ENCODE measurements around the gene GPBP1L1. TPM values are rescaled to one million over a fixed set of nuclear protein-coding genes. Genes with fewer than 3 reads are reported as not detected.

Gene GPBP1L1
- total and polyA plus RNA-seq, 9 of the 15 experiments (the other 6 are each of a cell fraction or from before 2014, with no cell fraction given): 86.0 to 216 (median 138) TPM

DNA sequence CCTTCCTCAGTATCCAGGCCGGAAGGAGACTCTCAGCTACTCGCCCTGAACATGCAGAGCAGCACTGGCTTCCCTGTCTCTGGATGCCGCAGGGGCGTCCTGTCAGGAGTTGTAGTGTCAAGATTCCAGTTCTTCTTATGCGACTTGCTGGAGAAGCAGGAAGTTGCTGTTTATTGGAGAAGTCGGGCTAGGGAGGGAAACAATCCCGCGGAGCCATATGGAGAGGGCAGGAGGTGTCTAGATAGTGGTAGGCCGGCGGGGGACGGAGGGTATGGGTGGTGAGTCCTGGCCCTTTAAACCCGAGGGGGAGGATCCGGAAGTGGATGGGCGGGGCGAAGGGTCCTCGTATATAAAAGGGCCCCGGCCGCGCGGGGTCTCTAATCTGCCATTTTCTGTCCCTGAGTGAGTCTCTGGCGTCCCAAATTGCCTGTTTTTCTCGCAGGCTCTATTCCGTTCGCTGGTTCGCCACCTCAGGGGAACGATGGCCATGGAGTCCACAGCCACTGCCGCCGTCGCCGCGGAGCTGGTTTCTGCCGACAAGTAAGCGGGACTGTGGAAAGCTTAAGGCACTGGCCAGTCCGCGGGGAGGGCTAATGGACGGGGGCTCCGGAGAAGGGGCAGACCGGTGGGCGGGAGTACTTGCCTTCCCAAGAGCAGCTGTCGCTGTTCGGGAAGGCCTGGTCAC lies 102.5 kb downstream of the GPBP1L1 start, which contains the start of gene NASP (continued):
- TF ChIP-seq ZNF507 (tag; conservative IDR thresholded peaks at IDR 0.05) (no peak), ZNF707 (CRISPR knock-in tag; conservative IDR thresholded peaks at IDR 0.05) (no peak)
- TF ChIP-seq, protein P1, sequence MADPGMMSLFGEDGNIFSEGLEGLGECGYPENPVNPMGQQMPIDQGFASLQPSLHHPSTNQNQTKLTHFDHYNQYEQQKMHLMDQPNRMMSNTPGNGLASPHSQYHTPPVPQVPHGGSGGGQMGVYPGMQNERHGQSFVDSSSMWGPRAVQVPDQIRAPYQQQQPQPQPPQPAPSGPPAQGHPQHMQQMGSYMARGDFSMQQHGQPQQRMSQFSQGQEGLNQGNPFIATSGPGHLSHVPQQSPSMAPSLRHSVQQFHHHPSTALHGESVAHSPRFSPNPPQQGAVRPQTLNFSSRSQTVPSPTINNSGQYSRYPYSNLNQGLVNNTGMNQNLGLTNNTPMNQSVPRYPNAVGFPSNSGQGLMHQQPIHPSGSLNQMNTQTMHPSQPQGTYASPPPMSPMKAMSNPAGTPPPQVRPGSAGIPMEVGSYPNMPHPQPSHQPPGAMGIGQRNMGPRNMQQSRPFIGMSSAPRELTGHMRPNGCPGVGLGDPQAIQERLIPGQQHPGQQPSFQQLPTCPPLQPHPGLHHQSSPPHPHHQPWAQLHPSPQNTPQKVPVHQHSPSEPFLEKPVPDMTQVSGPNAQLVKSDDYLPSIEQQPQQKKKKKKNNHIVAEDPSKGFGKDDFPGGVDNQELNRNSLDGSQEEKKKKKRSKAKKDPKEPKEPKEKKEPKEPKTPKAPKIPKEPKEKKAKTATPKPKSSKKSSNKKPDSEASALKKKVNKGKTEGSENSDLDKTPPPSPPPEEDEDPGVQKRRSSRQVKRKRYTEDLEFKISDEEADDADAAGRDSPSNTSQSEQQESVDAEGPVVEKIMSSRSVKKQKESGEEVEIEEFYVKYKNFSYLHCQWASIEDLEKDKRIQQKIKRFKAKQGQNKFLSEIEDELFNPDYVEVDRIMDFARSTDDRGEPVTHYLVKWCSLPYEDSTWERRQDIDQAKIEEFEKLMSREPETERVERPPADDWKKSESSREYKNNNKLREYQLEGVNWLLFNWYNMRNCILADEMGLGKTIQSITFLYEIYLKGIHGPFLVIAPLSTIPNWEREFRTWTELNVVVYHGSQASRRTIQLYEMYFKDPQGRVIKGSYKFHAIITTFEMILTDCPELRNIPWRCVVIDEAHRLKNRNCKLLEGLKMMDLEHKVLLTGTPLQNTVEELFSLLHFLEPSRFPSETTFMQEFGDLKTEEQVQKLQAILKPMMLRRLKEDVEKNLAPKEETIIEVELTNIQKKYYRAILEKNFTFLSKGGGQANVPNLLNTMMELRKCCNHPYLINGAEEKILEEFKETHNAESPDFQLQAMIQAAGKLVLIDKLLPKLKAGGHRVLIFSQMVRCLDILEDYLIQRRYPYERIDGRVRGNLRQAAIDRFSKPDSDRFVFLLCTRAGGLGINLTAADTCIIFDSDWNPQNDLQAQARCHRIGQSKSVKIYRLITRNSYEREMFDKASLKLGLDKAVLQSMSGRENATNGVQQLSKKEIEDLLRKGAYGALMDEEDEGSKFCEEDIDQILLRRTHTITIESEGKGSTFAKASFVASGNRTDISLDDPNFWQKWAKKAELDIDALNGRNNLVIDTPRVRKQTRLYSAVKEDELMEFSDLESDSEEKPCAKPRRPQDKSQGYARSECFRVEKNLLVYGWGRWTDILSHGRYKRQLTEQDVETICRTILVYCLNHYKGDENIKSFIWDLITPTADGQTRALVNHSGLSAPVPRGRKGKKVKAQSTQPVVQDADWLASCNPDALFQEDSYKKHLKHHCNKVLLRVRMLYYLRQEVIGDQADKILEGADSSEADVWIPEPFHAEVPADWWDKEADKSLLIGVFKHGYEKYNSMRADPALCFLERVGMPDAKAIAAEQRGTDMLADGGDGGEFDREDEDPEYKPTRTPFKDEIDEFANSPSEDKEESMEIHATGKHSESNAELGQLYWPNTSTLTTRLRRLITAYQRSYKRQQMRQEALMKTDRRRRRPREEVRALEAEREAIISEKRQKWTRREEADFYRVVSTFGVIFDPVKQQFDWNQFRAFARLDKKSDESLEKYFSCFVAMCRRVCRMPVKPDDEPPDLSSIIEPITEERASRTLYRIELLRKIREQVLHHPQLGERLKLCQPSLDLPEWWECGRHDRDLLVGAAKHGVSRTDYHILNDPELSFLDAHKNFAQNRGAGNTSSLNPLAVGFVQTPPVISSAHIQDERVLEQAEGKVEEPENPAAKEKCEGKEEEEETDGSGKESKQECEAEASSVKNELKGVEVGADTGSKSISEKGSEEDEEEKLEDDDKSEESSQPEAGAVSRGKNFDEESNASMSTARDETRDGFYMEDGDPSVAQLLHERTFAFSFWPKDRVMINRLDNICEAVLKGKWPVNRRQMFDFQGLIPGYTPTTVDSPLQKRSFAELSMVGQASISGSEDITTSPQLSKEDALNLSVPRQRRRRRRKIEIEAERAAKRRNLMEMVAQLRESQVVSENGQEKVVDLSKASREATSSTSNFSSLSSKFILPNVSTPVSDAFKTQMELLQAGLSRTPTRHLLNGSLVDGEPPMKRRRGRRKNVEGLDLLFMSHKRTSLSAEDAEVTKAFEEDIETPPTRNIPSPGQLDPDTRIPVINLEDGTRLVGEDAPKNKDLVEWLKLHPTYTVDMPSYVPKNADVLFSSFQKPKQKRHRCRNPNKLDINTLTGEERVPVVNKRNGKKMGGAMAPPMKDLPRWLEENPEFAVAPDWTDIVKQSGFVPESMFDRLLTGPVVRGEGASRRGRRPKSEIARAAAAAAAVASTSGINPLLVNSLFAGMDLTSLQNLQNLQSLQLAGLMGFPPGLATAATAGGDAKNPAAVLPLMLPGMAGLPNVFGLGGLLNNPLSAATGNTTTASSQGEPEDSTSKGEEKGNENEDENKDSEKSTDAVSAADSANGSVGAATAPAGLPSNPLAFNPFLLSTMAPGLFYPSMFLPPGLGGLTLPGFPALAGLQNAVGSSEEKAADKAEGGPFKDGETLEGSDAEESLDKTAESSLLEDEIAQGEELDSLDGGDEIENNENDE (IDR thresholded peaks at IDR 0.05; ENCODE audit: low read depth, low read length): no peak

Data from K562 (cell line).